ENCODE results near the gene NOBOX. TPM values are rescaled to one million over a fixed set of nuclear protein-coding genes. Genes with fewer than 3 reads are reported as not detected.

The NOBOX gene
- total RNA-seq, 1 donor from 2014 or later = not detected

Other genes starting within 250 kb of the NOBOX start
- 0.07 and 0.18 TPM in 2 replicates for gene CTAGE4, start 220.2 kb downstream of the NOBOX start, total RNA-seq
- gene ARHGEF35, start 207.9 kb downstream of the NOBOX start, total RNA-seq = 0.40 and 0.88 TPM in 2 replicates
- under 0.01 TPM in 1 of 2 replicates, not detected in the other for gene OR2A42, start 164.1 kb downstream of the NOBOX start, total RNA-seq
- gene OR2A7, start 138.9 kb downstream of the NOBOX start, total RNA-seq = 0.07 and 0.11 TPM in 2 replicates
- 0.04 and 0.20 TPM in 2 replicates for gene CTAGE8, start 134.4 kb downstream of the NOBOX start, total RNA-seq
- gene OR2A1, start 91.3 kb downstream of the NOBOX start, total RNA-seq = 0.07 TPM in 1 of 2 replicates, not detected in the other
- gene ARHGEF5, start 48.3 kb downstream of the NOBOX start, total RNA-seq = 0.49 and 0.66 TPM in 2 replicates